Thoracic aorta (tissue), 2 donors: ENCODE measurements around the gene ZFC3H1. TPM values are rescaled to one million over a fixed set of nuclear protein-coding genes. Genes with fewer than 3 reads are reported as not detected.

Source experiments
- ATAC-seq: fragments of 150-250 bp; one replicate; pipeline ENCODE4 v1.8.0; 2017; ENCODE audit warnings: low read depth; ENCODE audit not compliant: insufficient number of reproducible peaks, low FRiP score
- DNase-seq: peaks from one replicate; pipeline ENCODE4 v3.0.0-alpha.2; 2020; ENCODE audit warnings: low spot score
- H3K27ac ChIP-seq, 2 donors: fragments of 200-600 bp; sonication (generic); 1 replicate in 1 of 2; 2 replicates in 1 of 2; pipeline ENCODE4 v1.5.1; 2016; ENCODE audit warnings: mild to moderate bottlenecking in 2 of 2, moderate library complexity in 2 of 2
- H3K27me3 ChIP-seq: fragments of 200-600 bp; sonication (generic); replicated peaks from 2 replicates; pipeline ENCODE4 v1.6.0; 2016; ENCODE audit warnings: mild to moderate bottlenecking; ENCODE audit not compliant: insufficient read depth
- H3K36me3 ChIP-seq: fragments of 200-600 bp; sonication (generic); one replicate; pipeline ENCODE4 v1.5.1; 2016
- H3K4me1 ChIP-seq, 2 donors: fragments of 200-600 bp; sonication (generic); 1 replicate in 1 of 2; 2 replicates in 1 of 2; pipeline versions ENCODE4 v1.5.1 to v1.6.0; 2016; ENCODE audit warnings: low read depth in 2 of 2, mild to moderate bottlenecking in 1 of 2; ENCODE audit not compliant: control insufficient read depth in 1 of 2
- H3K4me3 ChIP-seq: fragments of 200-600 bp; sonication (generic); 2 replicates; pipeline ENCODE4 v1.5.1; 2016; ENCODE audit warnings: mild to moderate bottlenecking
- H3K9me3 ChIP-seq: fragments of 200-600 bp; sonication (generic); 2 replicates; pipeline ENCODE4 v1.5.1; 2016
- total RNA-seq, 2 donors: library from RNA; depleted of rRNA; stranded (reverse); fragments of >200 nt; gene quantifications; one replicate each; pipeline versions ENCODE4 v1.1.0 to v1.2.3, GENCODE V29; 2016
- TF ChIP-seq, protein P1 (sequence below): fragments of 200-600 bp; sonication (generic); IDR thresholded peaks from one replicate; pipeline ENCODE4 v1.5.1; 2019; ENCODE audit warnings: antibody characterized with exemption

Gene ZFC3H1
- total RNA-seq, 2 donors from 2014 or later, result 48.6 to 101 TPM

DNA sequence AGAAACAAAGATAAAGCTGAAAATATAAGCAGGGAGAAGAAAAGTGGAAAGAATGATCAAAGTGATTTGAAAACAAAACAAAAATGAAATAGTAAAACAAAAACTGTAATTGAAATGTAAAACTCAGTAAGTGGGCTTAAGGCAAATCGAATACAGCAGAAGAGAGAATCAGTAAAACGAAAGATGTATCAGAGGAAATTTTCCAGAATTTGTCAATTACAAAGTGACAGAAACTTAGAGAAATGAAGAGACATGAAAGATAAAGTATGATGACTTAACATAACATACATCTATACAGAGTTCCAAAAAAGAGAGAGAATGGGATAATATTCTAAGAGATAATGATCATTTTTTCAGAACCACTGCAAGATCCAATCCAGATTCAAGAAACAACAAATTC, 10.5 kb downstream of the ZFC3H1 start:
- no peaks in the 10 kb centered on the region for H3K27me3 ChIP-seq
- TF ChIP-seq, protein P1, sequence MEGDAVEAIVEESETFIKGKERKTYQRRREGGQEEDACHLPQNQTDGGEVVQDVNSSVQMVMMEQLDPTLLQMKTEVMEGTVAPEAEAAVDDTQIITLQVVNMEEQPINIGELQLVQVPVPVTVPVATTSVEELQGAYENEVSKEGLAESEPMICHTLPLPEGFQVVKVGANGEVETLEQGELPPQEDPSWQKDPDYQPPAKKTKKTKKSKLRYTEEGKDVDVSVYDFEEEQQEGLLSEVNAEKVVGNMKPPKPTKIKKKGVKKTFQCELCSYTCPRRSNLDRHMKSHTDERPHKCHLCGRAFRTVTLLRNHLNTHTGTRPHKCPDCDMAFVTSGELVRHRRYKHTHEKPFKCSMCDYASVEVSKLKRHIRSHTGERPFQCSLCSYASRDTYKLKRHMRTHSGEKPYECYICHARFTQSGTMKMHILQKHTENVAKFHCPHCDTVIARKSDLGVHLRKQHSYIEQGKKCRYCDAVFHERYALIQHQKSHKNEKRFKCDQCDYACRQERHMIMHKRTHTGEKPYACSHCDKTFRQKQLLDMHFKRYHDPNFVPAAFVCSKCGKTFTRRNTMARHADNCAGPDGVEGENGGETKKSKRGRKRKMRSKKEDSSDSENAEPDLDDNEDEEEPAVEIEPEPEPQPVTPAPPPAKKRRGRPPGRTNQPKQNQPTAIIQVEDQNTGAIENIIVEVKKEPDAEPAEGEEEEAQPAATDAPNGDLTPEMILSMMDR, result no peak
- peaks cover 18% of the 10 kb centered on the region for H3K36me3 ChIP-seq
- ATAC-seq (no peak), DNase-seq (no peak)
- H3K9me3 ChIP-seq, result no peaks in the 10 kb centered on the region
- no peak overlapping the region for H3K4me3 ChIP-seq
- H3K4me1 ChIP-seq, result peaks cover 13 to 32% of the 10 kb centered on the region in 2 donors
- no peak overlapping the region for H3K27ac ChIP-seq

DNA sequence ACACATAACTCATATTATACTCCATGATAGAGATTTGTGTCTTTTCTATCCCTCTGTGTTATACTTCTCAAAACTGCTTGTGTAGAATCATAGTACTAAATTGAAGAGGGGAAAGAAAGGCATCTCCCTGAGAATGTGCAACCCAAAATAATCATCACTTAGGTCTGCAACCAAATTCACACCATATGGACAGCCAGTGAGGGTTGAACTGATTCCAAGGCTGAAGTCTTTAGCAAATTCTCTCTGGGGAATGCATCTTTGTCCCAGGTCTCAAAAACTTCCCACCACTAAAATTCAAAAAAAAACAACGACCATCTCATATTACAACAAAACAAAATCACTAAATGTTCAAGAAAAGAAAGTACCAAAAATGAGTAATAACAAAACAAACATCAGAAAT, 11.0 kb downstream of the ZFC3H1 start:
- peaks cover 13 to 32% of the 10 kb centered on the region in 2 donors for H3K4me1 ChIP-seq
- no peaks in the 10 kb centered on the region for H3K27me3 ChIP-seq
- no peak for DNase-seq
- ATAC-seq, result no peak
- H3K27ac ChIP-seq, result no peak overlapping the region
- H3K4me3 ChIP-seq, result no peak overlapping the region
- peaks cover 20% of the 10 kb centered on the region for H3K36me3 ChIP-seq
- H3K9me3 ChIP-seq, result no peaks in the 10 kb centered on the region
- TF ChIP-seq, protein P1, result no peak

GRCh38 chr12:71649401-71649800, 14.2 kb downstream of the ZFC3H1 start:
- no peak for ATAC-seq
- TF ChIP-seq, protein P1, result no peak

DNA sequence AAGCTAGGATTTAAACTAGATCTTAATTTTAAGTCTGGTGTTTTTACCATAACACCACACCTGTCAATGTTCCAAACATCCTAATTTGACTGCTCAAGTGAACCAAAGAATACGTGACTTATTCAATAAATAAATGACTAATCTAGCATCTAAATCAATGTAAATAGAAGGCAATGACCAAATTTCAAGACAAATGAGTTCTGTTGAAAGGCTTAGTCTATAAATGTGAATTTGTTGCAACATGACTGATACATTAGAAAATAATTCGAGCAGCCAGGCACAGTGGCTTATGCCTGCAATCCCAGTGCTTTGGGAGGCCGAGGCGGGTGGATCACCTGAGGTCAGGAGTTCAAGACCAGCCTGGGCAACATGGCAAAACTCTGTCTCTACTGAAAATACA, 15.1 kb downstream of the ZFC3H1 start:
- peaks cover 15% of the 10 kb centered on the region for H3K36me3 ChIP-seq
- ATAC-seq (no peak), DNase-seq (no peak)
- H3K27ac ChIP-seq, result no peak overlapping the region
- no peak overlapping the region for H3K4me3 ChIP-seq
- no peaks in the 10 kb centered on the region for H3K27me3 ChIP-seq
- H3K4me1 ChIP-seq, result peaks cover 10 to 11% of the 10 kb centered on the region in 2 donors
- no peaks in the 10 kb centered on the region for H3K9me3 ChIP-seq
- TF ChIP-seq, protein P1, result no peak

More at GRCh38 chr12:71649401-71649800, 14.2 kb downstream of the ZFC3H1 start:
- Histone ChIP-seq H3K4me3 (no peak overlapping the region), H3K27ac (no peak overlapping the region), H3K36me3 (peaks cover 16% of the 10 kb centered on the region), H3K9me3 (no peaks in the 10 kb centered on the region), H3K27me3 (no peaks in the 10 kb centered on the region), H3K4me1 (peaks cover 10 to 11% of the 10 kb centered on the region in 2 donors)
- DNase-seq, result no peak

GRCh38 chr12:71646512-71646911, 17.1 kb downstream of the ZFC3H1 start:
- no peak for DNase-seq
- no peak overlapping the region for H3K4me3 ChIP-seq
- no peak overlapping the region for H3K27ac ChIP-seq
- TF ChIP-seq, protein P1, result no peak
- no peaks in the 10 kb centered on the region for H3K9me3 ChIP-seq
- H3K36me3 ChIP-seq, result peaks cover 27% of the 10 kb centered on the region
- ATAC-seq, result no peak
- H3K4me1 ChIP-seq, result peaks cover 6 to 8% of the 10 kb centered on the region in 2 donors
- H3K27me3 ChIP-seq, result no peaks in the 10 kb centered on the region
